GM23248 (cell line): ENCODE data around the gene WNT16. TPM values are rescaled to one million over a fixed set of nuclear protein-coding genes. Genes with fewer than 3 reads are reported as not detected.
"Not testable (repeated sequence)": the region's sequence is repeated elsewhere in the genome, so short reads cannot be mapped to it uniquely, and the experiment has no call there.

ENCODE experiments used
- DNase-seq: peaks from one replicate; pipeline ENCODE4 v3.0.0-alpha.2; 2015
- H2AFZ ChIP-seq: fragments of 200-600 bp; sonication (generic); 2 replicates; pipeline ENCODE4 v1.6.1; 2016; ENCODE audit warnings: antibody characterized with exemption
- H3F3A ChIP-seq: fragments of 200-600 bp; sonication (generic); 2 replicates; pipeline ENCODE4 v1.6.1; 2016; ENCODE audit warnings: mild to moderate bottlenecking, antibody characterized with exemption, mixed run types; ENCODE audit not compliant: insufficient read depth
- H3K27ac ChIP-seq: fragments of 200-600 bp; sonication (generic); 2 replicates; pipeline ENCODE4 v1.5.1; 2016; ENCODE audit warnings: mild to moderate bottlenecking
- H3K27me3 ChIP-seq: fragments of 200-600 bp; sonication (generic); replicated peaks from 2 replicates; pipeline ENCODE4 v1.6.1; 2016; ENCODE audit warnings: mild to moderate bottlenecking; ENCODE audit not compliant: insufficient read depth
- H3K36me3 ChIP-seq: fragments of 200-600 bp; sonication (generic); 2 replicates; pipeline ENCODE4 v1.6.1; 2016; ENCODE audit warnings: low read depth, mild to moderate bottlenecking
- H3K4me1 ChIP-seq: fragments of 200-600 bp; sonication (generic); 2 replicates; pipeline ENCODE4 v1.6.1; 2016; ENCODE audit warnings: mild to moderate bottlenecking; ENCODE audit not compliant: insufficient read depth
- H3K4me2 ChIP-seq: fragments of 200-600 bp; sonication (generic); one replicate; pipeline ENCODE4 v1.6.1; 2016; ENCODE audit warnings: mild to moderate bottlenecking; ENCODE audit not compliant: unreplicated experiment
- H3K4me3 ChIP-seq: fragments of 200-600 bp; sonication (generic); 2 replicates; pipeline ENCODE4 v1.5.1; 2016; ENCODE audit warnings: mild to moderate bottlenecking
- H3K79me2 ChIP-seq: fragments of 200-600 bp; sonication (generic); 2 replicates; pipeline ENCODE4 v1.6.1; 2016; ENCODE audit warnings: mild to moderate bottlenecking; ENCODE audit not compliant: insufficient read depth
- H3K9ac ChIP-seq: fragments of 200-600 bp; sonication (generic); 2 replicates; pipeline ENCODE4 v1.6.1; 2016; ENCODE audit warnings: mild to moderate bottlenecking
- H3K9me2 ChIP-seq: fragments of 200-600 bp; sonication (generic); 2 replicates; pipeline ENCODE4 v1.6.1; 2016; ENCODE audit warnings: mixed run types, mild to moderate bottlenecking, moderate library complexity; ENCODE audit not compliant: insufficient read depth
- H3K9me3 ChIP-seq: fragments of 200-600 bp; sonication (generic); one replicate; pipeline ENCODE4 v1.6.1; 2017; ENCODE audit warnings: low read depth
- H4K20me1 ChIP-seq: fragments of 200-600 bp; sonication (generic); 2 replicates; pipeline ENCODE4 v1.6.0; 2016; ENCODE audit not compliant: insufficient read depth
- EZH2 ChIP-seq: fragments of 200-600 bp; sonication (generic); IDR thresholded peaks from 2 replicates; pipeline ENCODE4 v1.6.1; 2018; ENCODE audit warnings: antibody characterized with exemption, mild to moderate bottlenecking; ENCODE audit not compliant: insufficient read depth, poor library complexity, severe bottlenecking
- EZH2phosphoT487 ChIP-seq: fragments of 200-600 bp; sonication (generic); IDR thresholded peaks from 2 replicates; pipeline ENCODE4 v1.6.1; 2018; ENCODE audit warnings: antibody characterized with exemption, moderate library complexity, mild to moderate bottlenecking, low read depth; ENCODE audit not compliant: insufficient read depth
- WGBS, 2 experiments: methylation state at CpG; one replicate each; pipeline ENCODE4 v1.1.6; 2015 to 2017; ENCODE audit warnings: low lambda C conversion rate in 2 of 2, low coverage in 1 of 2; ENCODE audit errors: missing lambda C conversion rate in 2 of 2; 5-methylcytosine and 5-hydroxymethylcytosine counted together
- in situ Hi-C: fragments of 300-500 bp; cut with MboI; formaldehyde crosslinking; loops from 2 replicates; pipeline ENCODE4 v1.15.0; 2020
- polyA plus RNA-seq: library from polyadenylated mRNA; unstranded; fragments of >200 nt; fragmentation: Nextera tagmentation; extraction: Ambion mirVana; gene quantifications from 2 replicates; pipeline ENCODE4 v1.2.1, GENCODE V29; 2016
- total RNA-seq: library from RNA; depleted of rRNA; stranded (reverse); fragments of >200 nt; shearing (Covaris generic); gene quantifications from 2 replicates; pipeline ENCODE4 v1.2.3, GENCODE V29; 2014

WNT16 gene
- total and polyA plus RNA-seq, 2 experiments from 2014 or later, result 0.22 to 0.23 TPM

DNA sequence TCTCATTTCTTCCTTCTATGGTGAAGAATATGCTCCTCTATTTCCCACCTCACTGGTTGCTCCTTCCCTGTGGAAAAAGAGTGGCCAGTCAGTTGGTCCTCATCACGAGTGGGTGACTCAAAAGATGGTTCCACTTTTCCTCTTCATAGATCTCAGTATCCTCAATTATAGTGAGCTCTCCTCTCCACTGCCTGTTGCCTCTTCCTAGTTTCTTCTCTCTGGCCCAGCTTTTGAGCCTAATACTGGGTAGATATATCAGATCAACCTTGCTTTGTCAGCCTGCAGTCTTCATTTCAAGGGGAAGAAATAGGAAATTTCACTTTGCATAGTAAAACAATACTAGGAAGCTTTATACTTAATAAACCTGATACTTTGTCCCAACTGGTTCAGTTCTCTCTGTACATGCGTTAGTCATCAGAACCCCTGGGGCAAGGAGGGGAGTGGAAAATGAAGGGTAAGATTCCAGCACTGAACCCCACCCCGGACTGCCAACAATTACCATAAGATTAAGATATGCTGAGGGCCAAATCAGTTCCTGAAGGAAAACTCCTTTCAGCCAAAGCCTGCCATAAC is 15.5 kb upstream of the WNT16 start:
- no peaks in the 10 kb centered on the region for H4K20me1 ChIP-seq
- H3K27me3 ChIP-seq, result no peaks in the 10 kb centered on the region
- H3K9ac ChIP-seq, result no peak overlapping the region
- H3K4me3 ChIP-seq, result no peak overlapping the region
- WGBS, 2 experiments, result 21 to 24% methylated on average over 3 of the region's 3 CpGs
- H3K27ac ChIP-seq, result no peak overlapping the region
- H3F3A ChIP-seq, result 0 out of 2 replicates have a peak, but pooled peaks cover 5% of the 10 kb centered on the region
- no peak for TF ChIP-seq EZH2phosphoT487
- TF ChIP-seq EZH2, result no peak
- no peaks in the 10 kb centered on the region for H3K36me3 ChIP-seq
- no peaks in the 10 kb centered on the region for H3K79me2 ChIP-seq
- H3K4me1 ChIP-seq, result peaks cover 11% of the 10 kb centered on the region; the same call in 1 of the 2 replicates
- no peaks in the 10 kb centered on the region for H3K9me3 ChIP-seq
- no peaks in the 10 kb centered on the region for H3K9me2 ChIP-seq
- in situ Hi-C loops, result no loop called here
- DNase-seq, result peak; percentile 24
- H2AFZ ChIP-seq, result 0 out of 2 replicates have a peak overlapping the region, but pooled peaks have one; percentile 22
- peak overlapping the region; percentile 28 for H3K4me2 ChIP-seq

DNA sequence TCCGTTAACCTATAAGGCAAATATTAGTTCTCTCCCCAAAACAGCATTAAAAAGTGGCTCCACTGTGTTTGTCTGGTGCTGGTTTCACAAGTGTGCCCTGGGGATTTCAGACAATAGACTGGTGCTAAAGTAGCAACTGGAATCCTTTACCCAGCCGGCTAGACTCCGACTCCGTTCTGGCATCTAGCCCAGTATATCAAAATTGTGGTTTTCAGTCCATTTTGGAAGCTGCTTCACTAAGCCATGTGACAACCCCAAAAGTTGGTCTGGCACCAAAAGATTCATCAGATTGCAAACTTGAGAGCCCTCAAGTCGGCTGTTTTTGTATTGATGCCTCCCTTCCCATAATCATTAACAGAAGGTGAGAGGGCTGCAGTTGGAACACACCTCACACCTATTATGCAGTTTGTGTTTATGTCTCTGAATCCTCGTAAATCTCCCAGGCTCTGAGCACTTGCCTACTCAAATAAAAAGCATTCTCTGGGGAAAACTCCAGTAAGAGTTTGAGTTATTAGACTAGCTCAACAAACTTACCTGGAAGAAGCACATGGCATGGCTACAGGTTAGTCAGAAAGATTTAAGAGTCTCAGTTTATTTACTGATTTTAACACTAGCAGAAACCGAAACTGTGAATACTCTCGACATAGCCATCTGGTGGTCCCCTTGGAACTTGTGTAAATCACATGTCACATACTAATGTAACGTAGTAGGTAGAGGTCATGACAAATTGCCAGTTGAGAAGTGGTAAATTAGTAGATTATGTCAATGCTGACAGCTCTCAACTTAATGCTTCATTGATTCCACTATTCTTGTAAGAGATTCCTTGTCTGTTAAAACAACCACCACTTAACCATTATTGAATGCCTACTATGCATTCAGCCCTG is 14.8 kb upstream of the WNT16 start:
- Histone ChIP-seq H3K9ac (no peak overlapping the region), H3K79me2 (no peaks in the 10 kb centered on the region), H3K9me3 (no peaks in the 10 kb centered on the region), H3K9me2 (no peaks in the 10 kb centered on the region), H3K36me3 (no peaks in the 10 kb centered on the region), H2AFZ (0 out of 2 replicates have a peak overlapping the region, but pooled peaks have one; percentile 22), H4K20me1 (no peaks in the 10 kb centered on the region), H3K4me3 (no peak overlapping the region), H3K4me1 (peaks cover 11% of the 10 kb centered on the region; the same call in 1 of the 2 replicates), H3K27ac (no peak overlapping the region), H3K27me3 (no peaks in the 10 kb centered on the region), H3K4me2 (peak overlapping the region; percentile 28), H3F3A (0 out of 2 replicates have a peak, but pooled peaks cover 5% of the 10 kb centered on the region)
- WGBS, 2 experiments, result 14% methylated on average over 9 of the region's 9 CpGs
- peak; percentile 50 for DNase-seq
- in situ Hi-C loops, result no loop called here
- TF ChIP-seq EZH2, result no peak
- TF ChIP-seq EZH2phosphoT487, result no peak

DNA sequence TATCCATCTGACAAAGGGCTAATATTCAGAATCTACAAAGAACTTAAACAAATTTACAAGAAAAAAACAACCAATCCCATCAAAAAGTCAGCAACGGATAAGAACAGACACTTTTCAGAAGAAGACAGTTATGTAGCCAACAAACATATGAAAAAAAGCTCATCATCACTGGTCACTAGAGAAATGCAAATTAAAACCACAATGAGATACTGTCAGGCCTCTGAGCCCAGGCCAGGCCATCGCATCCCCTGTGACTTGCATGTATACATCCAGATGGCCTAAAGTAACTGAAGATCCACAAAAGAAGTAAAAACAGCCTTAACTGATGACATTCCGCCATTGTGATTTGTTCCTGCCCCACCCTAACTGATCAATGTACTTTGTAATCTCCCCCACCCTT is 13.6 kb upstream of the WNT16 start:
- H3K79me2 ChIP-seq, H3K9me2 ChIP-seq, H3K27ac ChIP-seq, H4K20me1 ChIP-seq, H3K9me3 ChIP-seq, in situ Hi-C loops, H3K36me3 ChIP-seq, H2AFZ ChIP-seq, H3K27me3 ChIP-seq, H3K9ac ChIP-seq, H3F3A ChIP-seq, H3K4me2 ChIP-seq, DNase-seq, H3K4me3 ChIP-seq: not testable (repeated sequence)
- 78% methylated on average over 2 to 3 of the region's 3 CpGs for WGBS, 2 experiments
- peaks cover 11% of the 10 kb centered on the region; the same call in 1 of the 2 replicates for H3K4me1 ChIP-seq

DNA sequence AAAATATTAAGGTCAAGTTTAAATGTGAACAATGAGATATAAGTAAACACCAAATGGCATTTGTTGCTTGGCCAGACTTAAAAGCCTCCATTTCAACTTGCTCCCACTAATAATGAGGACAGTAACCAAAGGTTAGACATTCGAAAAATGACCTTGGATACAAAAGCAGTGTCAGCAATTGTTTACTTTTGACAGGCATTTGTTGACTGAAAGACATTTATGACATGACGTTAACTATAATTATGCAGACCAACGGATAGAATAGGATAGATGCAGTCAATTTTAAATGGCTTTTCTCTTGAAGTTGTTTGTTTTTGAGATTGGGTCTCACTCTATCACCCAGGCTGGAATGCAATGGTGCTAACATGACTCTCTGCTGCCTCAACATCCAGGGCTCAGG is 6.3 kb upstream of the WNT16 start:
- no peak overlapping the region for H3K4me3 ChIP-seq
- no peak overlapping the region for H3K9ac ChIP-seq
- in situ Hi-C loops, result no loop called here
- H3K27me3 ChIP-seq, result peaks cover 24% of the 10 kb centered on the region; the same call in 1 of the 2 replicates
- DNase-seq, result no peak
- no peak overlapping the region for H3K4me2 ChIP-seq
- TF ChIP-seq EZH2 (no peak), EZH2phosphoT487 (no peak)
- no peaks in the 10 kb centered on the region for H3K79me2 ChIP-seq
- H3K27ac ChIP-seq, result no peak overlapping the region
- no peak overlapping the region for H2AFZ ChIP-seq
- H3F3A ChIP-seq, result no peaks in the 10 kb centered on the region
- no peaks in the 10 kb centered on the region for H3K9me2 ChIP-seq
- WGBS, 2 experiments, result 56 to 59% methylated on average over 3 of the region's 3 CpGs
- H3K4me1 ChIP-seq, result no peaks in the 10 kb centered on the region
- no peaks in the 10 kb centered on the region for H3K9me3 ChIP-seq
- H4K20me1 ChIP-seq, result no peaks in the 10 kb centered on the region
- no peaks in the 10 kb centered on the region for H3K36me3 ChIP-seq
